MCF 10A (cell line): ENCODE measurements around the gene ADAMTS2. TPM values are rescaled to one million over a fixed set of nuclear protein-coding genes. Genes with fewer than 3 reads are reported as not detected.

Source experiments
- BruUV-seq: library from RNA; stranded (reverse); fragments of 400-500 nt; replicated peaks from 2 replicates; lab custom pipeline; 2021; lab: Mats Ljungman, UMichigan
- CTCF ChIA-PET: fragments of 300-600 bp; sonication (Branson Sonifier 250); formaldehyde crosslinking; extraction: SDS; loops from one replicate; lab custom pipeline; 2021; ENCODE audit warnings: antibody characterized with exemption, inconsistent platforms; lab: Yijun Ruan, JAX
- POLR2A ChIA-PET: fragments of 300-600, 350-650 bp; sonication (Branson Sonifier 250); formaldehyde crosslinking; extraction: SDS; loops from one replicate; lab custom pipeline; 2020; ENCODE audit warnings: antibody characterized with exemption, inconsistent platforms; lab: Yijun Ruan, JAX
- DNase-seq: peaks from one replicate; pipeline ENCODE4 v3.0.0-alpha.2; 2018; ENCODE audit not compliant: unreplicated experiment
- H3K27ac Mint-ChIP-seq: one replicate; pipeline ENCODE4 v1.8.0; 2022; ENCODE audit warnings: mild to moderate bottlenecking, low read depth, mixed read lengths; ENCODE audit not compliant: unreplicated experiment
- H3K27me3 Mint-ChIP-seq: one replicate; pipeline ENCODE4 v1.8.0; 2022; ENCODE audit warnings: mixed read lengths; ENCODE audit not compliant: insufficient read depth, unreplicated experiment
- H3K36me3 Mint-ChIP-seq: one replicate; pipeline ENCODE4 v1.8.0; 2022; ENCODE audit warnings: mild to moderate bottlenecking, moderate library complexity, mixed read lengths; ENCODE audit not compliant: insufficient read depth, unreplicated experiment
- H3K4me1 Mint-ChIP-seq: one replicate; pipeline ENCODE4 v1.8.0; 2022; ENCODE audit warnings: mixed read lengths; ENCODE audit not compliant: insufficient read depth, unreplicated experiment
- H3K4me3 Mint-ChIP-seq: one replicate; pipeline ENCODE4 v1.8.0; 2022; ENCODE audit warnings: mild to moderate bottlenecking, moderate library complexity, mixed read lengths; ENCODE audit not compliant: unreplicated experiment
- H3K9me3 Mint-ChIP-seq: one replicate; pipeline ENCODE4 v1.8.0; 2022; ENCODE audit warnings: mixed read lengths; ENCODE audit not compliant: unreplicated experiment
- intact Hi-C: fragments of 100-400 bp; cut with micrococcal nuclease; formaldehyde crosslinking; loops from 2 replicates; pipeline ENCODE4 v1.14.1; 2022
- total RNA-seq: library from RNA; stranded (reverse); gene quantifications from 2 replicates; pipeline ENCODE4 v1.2.3, GENCODE V29; 2022
- TF ChIP-seq, protein P1 (sequence below): fragments of 200-600 bp; IDR thresholded peaks from one replicate; pipeline ENCODE4 v1.8.0; 2022; ENCODE audit warnings: antibody characterized with exemption, mild to moderate bottlenecking; ENCODE audit not compliant: unreplicated experiment

ADAMTS2 gene
- total RNA-seq, 1 experiment from 2014 or later: not detected

DNA sequence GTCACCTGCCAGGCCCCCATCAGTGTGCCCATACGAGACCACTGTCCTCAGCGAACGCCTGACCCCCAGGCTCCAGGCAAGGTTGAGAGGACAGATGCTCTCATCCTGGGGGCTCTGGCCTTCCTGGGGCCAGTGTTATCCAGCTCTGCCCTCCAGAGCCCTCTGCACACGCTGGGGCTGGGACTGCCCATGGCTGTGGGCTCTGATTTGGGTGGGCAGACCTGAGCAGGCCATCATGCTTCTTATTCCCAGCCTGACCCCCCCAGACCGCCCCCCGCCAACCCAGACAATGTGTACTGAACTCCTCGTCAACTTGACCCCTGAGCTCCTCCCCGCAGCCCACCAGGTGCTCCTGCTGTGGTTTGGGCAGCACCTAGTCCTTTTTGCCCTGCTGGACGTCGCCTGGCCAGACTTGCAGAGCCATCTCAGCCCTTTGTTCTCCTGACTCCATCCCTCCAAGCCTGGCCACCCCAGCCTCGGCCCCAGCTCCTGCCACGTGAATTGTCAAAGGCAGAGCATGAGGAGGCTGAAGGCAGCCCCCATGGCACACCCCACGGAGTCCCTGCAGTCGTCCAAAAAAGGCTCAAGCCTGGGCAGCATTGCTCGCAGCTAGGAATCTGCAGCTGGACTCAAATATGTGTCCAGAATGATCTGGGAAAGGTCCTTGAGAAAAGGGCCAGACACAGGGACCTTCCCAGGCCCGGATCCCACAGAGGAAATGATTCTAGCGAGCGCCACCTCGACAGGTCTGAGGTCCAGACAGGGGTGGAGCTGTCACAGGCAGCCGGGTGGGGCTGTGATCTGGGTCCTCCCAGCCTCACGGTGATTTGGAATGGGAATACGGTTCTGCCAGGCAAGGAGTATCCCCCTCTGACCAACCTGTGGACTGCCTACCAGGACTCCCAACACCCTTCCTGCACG, 87.0 kb downstream of the ADAMTS2 start:
- no TSS peak for BruUV-seq
- ChIA-PET CTCF (interaction anchor here (0.6 kb wide), 1 partner anchor 184 kb away, joined by 3 read pairs; no protein-coding TSS in a partner anchor), POLR2A (interaction anchor here (0.6 kb wide), 1 partner anchor 633 kb away, joined by 3 read pairs; no protein-coding TSS in a partner anchor)
- Mint-ChIP-seq H3K9me3 (peaks cover 14% of the 10 kb centered on the region), H3K4me3 (no peak overlapping the region), H3K36me3 (no peaks in the 10 kb centered on the region), H3K27me3 (no peaks in the 10 kb centered on the region), H3K4me1 (peaks cover 7% of the 10 kb centered on the region), H3K27ac (peak overlapping the region; percentile 50)
- intact Hi-C loops: no loop called here
- TF ChIP-seq, protein P1, sequence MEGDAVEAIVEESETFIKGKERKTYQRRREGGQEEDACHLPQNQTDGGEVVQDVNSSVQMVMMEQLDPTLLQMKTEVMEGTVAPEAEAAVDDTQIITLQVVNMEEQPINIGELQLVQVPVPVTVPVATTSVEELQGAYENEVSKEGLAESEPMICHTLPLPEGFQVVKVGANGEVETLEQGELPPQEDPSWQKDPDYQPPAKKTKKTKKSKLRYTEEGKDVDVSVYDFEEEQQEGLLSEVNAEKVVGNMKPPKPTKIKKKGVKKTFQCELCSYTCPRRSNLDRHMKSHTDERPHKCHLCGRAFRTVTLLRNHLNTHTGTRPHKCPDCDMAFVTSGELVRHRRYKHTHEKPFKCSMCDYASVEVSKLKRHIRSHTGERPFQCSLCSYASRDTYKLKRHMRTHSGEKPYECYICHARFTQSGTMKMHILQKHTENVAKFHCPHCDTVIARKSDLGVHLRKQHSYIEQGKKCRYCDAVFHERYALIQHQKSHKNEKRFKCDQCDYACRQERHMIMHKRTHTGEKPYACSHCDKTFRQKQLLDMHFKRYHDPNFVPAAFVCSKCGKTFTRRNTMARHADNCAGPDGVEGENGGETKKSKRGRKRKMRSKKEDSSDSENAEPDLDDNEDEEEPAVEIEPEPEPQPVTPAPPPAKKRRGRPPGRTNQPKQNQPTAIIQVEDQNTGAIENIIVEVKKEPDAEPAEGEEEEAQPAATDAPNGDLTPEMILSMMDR: no peak
- no peak for DNase-seq

DNA sequence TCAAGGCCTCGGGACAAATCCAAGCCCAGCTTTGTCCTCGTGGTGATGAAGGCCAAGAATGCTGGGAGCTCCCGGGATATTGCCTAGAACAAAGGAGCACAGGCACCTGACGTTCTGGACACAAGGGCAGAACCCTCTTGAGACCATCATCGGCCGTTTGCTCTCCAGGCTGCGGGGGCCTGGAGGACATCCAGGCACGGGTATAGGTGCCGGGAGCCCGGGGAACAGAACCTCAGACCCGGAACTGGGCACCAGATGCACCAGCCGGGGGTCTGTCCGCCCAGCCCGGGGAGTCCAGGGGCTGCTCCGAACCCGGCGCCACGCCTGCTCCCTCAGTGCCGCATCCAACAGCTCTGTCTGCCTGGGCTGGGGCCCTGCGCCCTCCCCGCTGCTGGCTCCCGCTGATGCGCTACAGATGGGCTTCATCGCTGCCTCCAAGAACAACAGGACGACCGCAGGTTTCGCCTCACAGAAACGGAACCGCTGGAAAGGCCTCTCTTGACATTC, 88.0 kb downstream of the ADAMTS2 start:
- H3K4me1 Mint-ChIP-seq: peaks cover 7% of the 10 kb centered on the region
- no peaks in the 10 kb centered on the region for H3K36me3 Mint-ChIP-seq
- H3K4me3 Mint-ChIP-seq: no peak overlapping the region
- intact Hi-C loops: no loop called here
- no TSS peak for BruUV-seq
- H3K9me3 Mint-ChIP-seq: peaks cover 10% of the 10 kb centered on the region
- TF ChIP-seq, protein P1: no peak
- no peak for DNase-seq
- no peaks in the 10 kb centered on the region for H3K27me3 Mint-ChIP-seq
- CTCF ChIA-PET: interaction anchor here (0.6 kb wide), 1 partner anchor 183 kb away, joined by 3 read pairs; no protein-coding TSS in a partner anchor
- POLR2A ChIA-PET: interaction anchor here (1.0 kb wide), 1 partner anchor 9 kb away, joined by 3 read pairs; no protein-coding TSS in a partner anchor
- H3K27ac Mint-ChIP-seq: no peak overlapping the region

DNA sequence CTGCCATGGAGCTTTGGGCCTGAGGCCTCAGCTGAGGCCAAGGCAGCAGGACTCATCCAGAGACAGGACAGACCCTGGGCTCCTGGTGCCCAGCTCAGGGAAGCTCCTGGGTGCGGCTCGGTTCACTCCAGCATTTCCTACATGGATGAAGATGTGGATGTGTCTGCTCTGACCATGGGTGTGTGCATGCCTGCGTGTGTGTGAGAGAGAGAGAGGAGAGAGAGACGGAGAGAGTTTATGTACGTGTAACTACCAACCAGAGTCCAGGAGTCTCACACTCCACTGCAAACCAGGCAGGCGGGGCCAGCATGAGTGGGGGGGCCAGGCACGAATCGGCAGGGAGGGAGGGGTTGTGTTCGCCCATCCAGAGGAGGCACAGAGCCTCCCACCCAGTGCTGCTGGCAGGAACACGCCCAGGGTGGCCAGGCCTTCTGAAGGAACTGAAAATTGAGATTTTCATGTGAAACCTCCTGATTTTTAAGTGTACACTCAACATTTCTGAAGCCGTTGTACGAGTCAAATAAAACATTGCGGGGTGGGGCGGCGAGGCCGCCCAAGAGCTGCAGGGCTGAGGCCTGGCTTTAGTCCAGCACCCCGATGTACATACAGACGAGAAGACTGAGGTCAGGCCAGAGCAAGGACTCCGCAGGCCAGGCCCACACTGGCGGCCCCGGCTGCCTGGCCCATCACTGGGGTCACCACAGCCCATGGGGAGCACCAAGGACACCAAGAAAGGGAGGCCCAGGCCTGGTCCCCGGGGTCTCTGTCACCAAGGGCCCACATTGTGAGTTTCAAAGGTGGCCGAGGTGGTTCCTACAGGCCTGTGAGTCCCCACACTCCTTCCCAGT, 88.7 kb downstream of the ADAMTS2 start:
- BruUV-seq: no TSS peak
- intact Hi-C loops: no loop called here
- ChIA-PET CTCF (no interaction called here), POLR2A (interaction anchor here (1.0 kb wide), 1 partner anchor 10 kb away, joined by 3 read pairs; no protein-coding TSS in a partner anchor)
- Mint-ChIP-seq H3K36me3 (no peaks in the 10 kb centered on the region), H3K4me3 (no peak overlapping the region), H3K9me3 (peaks cover 8% of the 10 kb centered on the region), H3K27me3 (no peaks in the 10 kb centered on the region), H3K27ac (no peak overlapping the region), H3K4me1 (peaks cover 7% of the 10 kb centered on the region)
- TF ChIP-seq, protein P1: no peak
- DNase-seq: no peak
